Endothelial cell of umbilical vein (primary cell): Measurements from ENCODE around the gene RYR2.

Experiments used
- CTCF ChIP-seq, 2 donors: IDR thresholded peaks; 1 replicate in 1 of 2; 2 replicates in 1 of 2; pipeline ENCODE4 v1.5.1; 2011; ENCODE audit warnings: low read length in 2 of 2, mild to moderate bottlenecking in 2 of 2, moderate library complexity in 2 of 2, control low read depth in 1 of 2, inconsistent platforms in 1 of 2, low read depth in 1 of 2; ENCODE audit not compliant: insufficient read depth in 1 of 2; ENCODE audit errors: extremely low read depth in 1 of 2
- EZH2 ChIP-seq: IDR thresholded peaks from 2 replicates; pipeline ENCODE4 v1.6.1; 2012; ENCODE audit warnings: borderline replicate concordance, low read depth, mild to moderate bottlenecking, moderate library complexity, low read length, inconsistent platforms; ENCODE audit not compliant: severe bottlenecking
- JUN ChIP-seq: IDR thresholded peaks from 2 replicates; pipeline ENCODE4 v1.6.1; 2011; ENCODE audit warnings: borderline replicate concordance, low read depth; ENCODE audit not compliant: insufficient read length, insufficient read depth
- MAX ChIP-seq: IDR thresholded peaks from 2 replicates; pipeline ENCODE4 v1.6.1; 2011; ENCODE audit not compliant: insufficient read depth, insufficient read length
- MYC ChIP-seq: IDR thresholded peaks from one replicate; pipeline ENCODE4 v1.6.1; 2011; ENCODE audit warnings: mild to moderate bottlenecking, low read depth, low read length
- POLR2A ChIP-seq: IDR thresholded peaks from 2 replicates; pipeline ENCODE4 v1.6.1; 2012; ENCODE audit warnings: low read depth, mild to moderate bottlenecking, control low read depth, low read length
- POLR2AphosphoS5 ChIP-seq: IDR thresholded peaks from 2 replicates; pipeline ENCODE4 v1.6.1; 2012; ENCODE audit warnings: low read depth, mild to moderate bottlenecking, control low read depth, low read length, moderate library complexity; ENCODE audit not compliant: insufficient read depth

DNA sequence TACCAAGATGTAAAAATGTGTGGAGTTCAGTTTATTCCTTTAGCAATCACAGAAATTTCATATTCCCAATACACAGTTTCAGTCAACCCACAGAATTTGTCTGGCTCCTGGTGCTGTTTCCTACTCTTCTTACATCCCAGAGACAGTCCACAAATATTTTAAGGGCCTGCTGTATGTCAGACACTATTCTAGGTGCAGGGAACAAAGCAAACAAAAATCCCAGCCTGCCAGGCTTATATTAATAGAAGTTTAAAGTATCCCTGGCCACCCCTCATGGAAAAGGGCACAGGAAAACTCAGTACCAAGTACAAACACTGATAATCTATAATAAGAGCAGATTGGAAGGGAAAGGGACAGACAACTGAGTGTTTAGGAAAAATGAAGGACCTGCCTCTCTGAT lies 653.9 kb downstream of the RYR2 start:
- TF ChIP-seq CTCF (IDR thresholded peaks at IDR 0.05; ENCODE audit: extremely low read depth in 1 of 2, insufficient read depth in 1 of 2, low read depth in 1 of 2, low read length in 2 of 2), result no peak
- TF ChIP-seq JUN, result no peak
- no peak for TF ChIP-seq EZH2
- no peak for TF ChIP-seq POLR2A
- TF ChIP-seq POLR2AphosphoS5, result no peak
- TF ChIP-seq MAX, result no peak
- TF ChIP-seq MYC, result no peak
